Activated CD8-positive, alpha-beta T cell treated with anti-CD3 and anti-CD28 coated beads for 36 hours (primary cell): ENCODE measurements around the gene AK9. TPM values are rescaled to one million over a fixed set of nuclear protein-coding genes. Genes with fewer than 3 reads are reported as not detected.
"Not testable (repeated sequence)": the region's sequence is repeated elsewhere in the genome, so short reads cannot be mapped to it uniquely, and the experiment has no call there.

Experiments
- ATAC-seq: fragments of 200-7000 bp; cut with Tn5 transposase; one replicate; pipeline ENCODE4 v1.10.0; 2021; ENCODE audit warnings: mild to moderate bottlenecking, moderate library complexity
- CTCF ChIA-PET: fragments of 350-600 bp; sonication (Branson Sonifier 250); formaldehyde crosslinking; loops from one replicate; lab custom pipeline; 2021; ENCODE audit warnings: antibody characterized with exemption; lab: Charles Lee
- POLR2A ChIA-PET: fragments of 350-600 bp; sonication (Branson Sonifier 250); formaldehyde crosslinking; loops from one replicate; lab custom pipeline; 2021; ENCODE audit warnings: antibody characterized with exemption; lab: Charles Lee
- DNase-seq: peaks from one replicate; pipeline ENCODE4 v3.0.0-alpha.2; 2020
- H3K27ac Mint-ChIP-seq: one replicate; pipeline ENCODE4 v1.8.0; 2021; ENCODE audit warnings: mild to moderate bottlenecking, mixed read lengths
- H3K27me3 Mint-ChIP-seq: one replicate; pipeline ENCODE4 v1.8.0; 2021; ENCODE audit warnings: mixed read lengths
- H3K36me3 Mint-ChIP-seq: one replicate; pipeline ENCODE4 v1.8.0; 2021; ENCODE audit warnings: low read depth, mixed read lengths
- H3K4me1 Mint-ChIP-seq: one replicate; pipeline ENCODE4 v1.8.0; 2021; ENCODE audit warnings: low read depth, mixed read lengths
- H3K4me3 Mint-ChIP-seq: one replicate; pipeline ENCODE4 v1.8.0; 2021; ENCODE audit warnings: mild to moderate bottlenecking, moderate library complexity, mixed read lengths
- H3K9me3 Mint-ChIP-seq: one replicate; pipeline ENCODE4 v1.8.0; 2021; ENCODE audit warnings: mixed read lengths
- intact Hi-C: fragments of 100-400 bp; cut with micrococcal nuclease; formaldehyde crosslinking; loops from one replicate; pipeline ENCODE4 v1.10.0; 2022
- total RNA-seq, 2 experiments: library from RNA; stranded (reverse); gene quantifications; one replicate each; pipeline ENCODE4 v1.2.3, GENCODE V29; 2021
- TF ChIP-seq, protein P1 (sequence below): fragments of 200-600 bp; IDR thresholded peaks from one replicate; pipeline ENCODE4 v1.8.0; 2022; ENCODE audit warnings: antibody characterized with exemption, mild to moderate bottlenecking

The AK9 gene
- total RNA-seq, 2 experiments from 2014 or later, result 3.0 to 3.5 TPM

DNA sequence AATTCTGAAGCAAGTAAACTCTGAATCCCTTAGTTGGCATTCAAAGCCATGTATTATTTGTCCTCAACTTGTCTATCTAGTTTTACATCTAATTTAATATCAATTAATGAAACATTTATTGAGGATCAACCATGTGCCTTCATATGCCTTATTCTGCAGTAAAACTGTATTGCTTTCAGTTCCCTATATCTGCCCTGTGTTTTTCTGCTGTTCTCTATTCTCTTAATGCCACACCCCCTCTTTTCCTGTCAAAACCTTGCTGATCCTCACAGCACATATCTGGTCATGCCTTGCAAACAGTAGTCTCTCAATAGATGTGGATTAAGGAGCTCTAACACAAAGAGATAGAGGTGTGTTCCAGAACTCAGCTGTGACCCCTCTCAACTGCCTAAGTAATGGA lies 2.1 kb upstream of the AK9 start:
- DNase-seq, result no peak
- Mint-ChIP-seq H3K4me1 (peaks cover 21% of the 10 kb centered on the region), H3K9me3 (peaks cover 2% of the 10 kb centered on the region), H3K36me3 (peaks cover 3% of the 10 kb centered on the region), H3K27ac (no peak overlapping the region), H3K4me3 (no peak overlapping the region), H3K27me3 (no peaks in the 10 kb centered on the region)
- ChIA-PET POLR2A (no interaction called here), CTCF (interaction anchor here (1.0 to 5.0 kb wide), 5 partner anchors 11 to 347 kb away, joined by 3 to 28 read pairs (median 8); no protein-coding TSS in a partner anchor)
- ATAC-seq, result no peak
- intact Hi-C loops, result loop anchor here (10.0 kb wide), 1 partner anchor 98 kb away; no protein-coding TSS in a partner anchor
- TF ChIP-seq, protein P1, sequence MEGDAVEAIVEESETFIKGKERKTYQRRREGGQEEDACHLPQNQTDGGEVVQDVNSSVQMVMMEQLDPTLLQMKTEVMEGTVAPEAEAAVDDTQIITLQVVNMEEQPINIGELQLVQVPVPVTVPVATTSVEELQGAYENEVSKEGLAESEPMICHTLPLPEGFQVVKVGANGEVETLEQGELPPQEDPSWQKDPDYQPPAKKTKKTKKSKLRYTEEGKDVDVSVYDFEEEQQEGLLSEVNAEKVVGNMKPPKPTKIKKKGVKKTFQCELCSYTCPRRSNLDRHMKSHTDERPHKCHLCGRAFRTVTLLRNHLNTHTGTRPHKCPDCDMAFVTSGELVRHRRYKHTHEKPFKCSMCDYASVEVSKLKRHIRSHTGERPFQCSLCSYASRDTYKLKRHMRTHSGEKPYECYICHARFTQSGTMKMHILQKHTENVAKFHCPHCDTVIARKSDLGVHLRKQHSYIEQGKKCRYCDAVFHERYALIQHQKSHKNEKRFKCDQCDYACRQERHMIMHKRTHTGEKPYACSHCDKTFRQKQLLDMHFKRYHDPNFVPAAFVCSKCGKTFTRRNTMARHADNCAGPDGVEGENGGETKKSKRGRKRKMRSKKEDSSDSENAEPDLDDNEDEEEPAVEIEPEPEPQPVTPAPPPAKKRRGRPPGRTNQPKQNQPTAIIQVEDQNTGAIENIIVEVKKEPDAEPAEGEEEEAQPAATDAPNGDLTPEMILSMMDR, result no peak

DNA sequence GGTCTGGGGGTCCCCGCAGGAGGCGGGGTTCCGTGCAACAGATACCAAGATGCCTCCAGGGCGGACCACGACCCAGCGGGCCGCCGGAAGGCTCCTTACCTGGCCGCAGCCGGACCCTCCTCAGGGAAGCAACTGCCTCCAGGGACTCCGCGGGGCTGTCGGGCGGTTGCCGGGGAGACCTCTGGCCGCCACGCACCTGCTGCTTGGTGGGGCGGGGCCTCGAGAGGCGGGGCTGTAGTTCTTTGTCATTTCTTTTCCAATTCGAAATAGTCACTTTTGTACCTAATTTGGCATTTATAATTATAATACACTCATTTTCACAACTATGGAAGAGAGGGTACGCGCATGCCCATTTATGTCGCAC lies 647 bp downstream of the AK9 start:
- DNase-seq (peak; percentile 81), ATAC-seq (peak; percentile 43)
- H3K4me1 Mint-ChIP-seq, result peaks cover 42% of the 10 kb centered on the region
- H3K36me3 Mint-ChIP-seq, result no peaks in the 10 kb centered on the region
- H3K27me3 Mint-ChIP-seq, result no peaks in the 10 kb centered on the region
- no peaks in the 10 kb centered on the region for H3K9me3 Mint-ChIP-seq
- peak overlapping the region; percentile 91 for H3K4me3 Mint-ChIP-seq
- intact Hi-C loops, result loop anchor here (10.0 kb wide), 1 partner anchor 96 kb away; no protein-coding TSS in a partner anchor
- H3K27ac Mint-ChIP-seq, result peak overlapping the region; percentile 90
- ChIA-PET CTCF (interaction anchor here (1.3 to 5.0 kb wide), 3 partner anchors 164 to 503 kb away, joined by 4 to 28 read pairs (median 4); no protein-coding TSS in a partner anchor), POLR2A (interaction anchor here (0.6 to 1.3 kb wide), 3 partner anchors 161 to 446 kb away, joined by 3 read pairs; no protein-coding TSS in a partner anchor)
- TF ChIP-seq, protein P1, result no peak

DNA sequence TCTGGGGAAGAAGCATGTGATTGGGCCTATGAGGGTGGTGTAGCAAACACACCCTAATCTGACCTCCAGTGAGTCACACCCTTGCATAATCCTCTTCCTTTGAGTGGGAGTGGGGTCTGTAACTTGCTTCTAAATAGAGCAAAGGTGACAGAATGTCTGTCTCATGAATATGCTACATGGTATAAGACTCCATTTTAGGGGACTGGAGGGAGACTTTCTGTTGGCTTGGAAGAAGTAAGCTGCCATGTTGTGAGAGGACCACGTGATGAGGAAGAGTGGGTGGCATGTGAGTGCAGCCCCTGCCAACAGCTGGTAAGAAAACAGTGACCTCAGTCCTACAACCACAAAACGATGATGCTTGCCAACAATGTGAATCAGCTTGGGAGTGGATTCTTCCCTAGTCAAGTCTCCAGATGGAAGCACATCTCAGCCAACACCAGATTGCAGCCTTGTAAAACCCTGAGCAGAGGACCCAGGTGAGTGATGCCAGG lies 3.7 kb downstream of the AK9 start:
- H3K9me3 Mint-ChIP-seq, result no peaks in the 10 kb centered on the region
- POLR2A ChIA-PET, result interaction anchor here (1.0 kb wide), 1 partner anchor 57 kb away, joined by 3 read pairs; no protein-coding TSS in a partner anchor
- TF ChIP-seq, protein P1, result no peak
- ATAC-seq (peak; percentile 21), DNase-seq (peak; percentile 52)
- H3K4me1 Mint-ChIP-seq, result peaks cover 36% of the 10 kb centered on the region
- intact Hi-C loops, result no loop called here
- peaks cover 11% of the 10 kb centered on the region for H3K36me3 Mint-ChIP-seq
- H3K27me3 Mint-ChIP-seq, result no peaks in the 10 kb centered on the region
- CTCF ChIA-PET, result interaction anchor here (0.9 to 2.5 kb wide), 4 partner anchors 16 to 352 kb away, joined by 4 to 9 read pairs (median 5); no protein-coding TSS in a partner anchor
- no peak overlapping the region for H3K4me3 Mint-ChIP-seq
- H3K27ac Mint-ChIP-seq, result peak overlapping the region; percentile 67

DNA sequence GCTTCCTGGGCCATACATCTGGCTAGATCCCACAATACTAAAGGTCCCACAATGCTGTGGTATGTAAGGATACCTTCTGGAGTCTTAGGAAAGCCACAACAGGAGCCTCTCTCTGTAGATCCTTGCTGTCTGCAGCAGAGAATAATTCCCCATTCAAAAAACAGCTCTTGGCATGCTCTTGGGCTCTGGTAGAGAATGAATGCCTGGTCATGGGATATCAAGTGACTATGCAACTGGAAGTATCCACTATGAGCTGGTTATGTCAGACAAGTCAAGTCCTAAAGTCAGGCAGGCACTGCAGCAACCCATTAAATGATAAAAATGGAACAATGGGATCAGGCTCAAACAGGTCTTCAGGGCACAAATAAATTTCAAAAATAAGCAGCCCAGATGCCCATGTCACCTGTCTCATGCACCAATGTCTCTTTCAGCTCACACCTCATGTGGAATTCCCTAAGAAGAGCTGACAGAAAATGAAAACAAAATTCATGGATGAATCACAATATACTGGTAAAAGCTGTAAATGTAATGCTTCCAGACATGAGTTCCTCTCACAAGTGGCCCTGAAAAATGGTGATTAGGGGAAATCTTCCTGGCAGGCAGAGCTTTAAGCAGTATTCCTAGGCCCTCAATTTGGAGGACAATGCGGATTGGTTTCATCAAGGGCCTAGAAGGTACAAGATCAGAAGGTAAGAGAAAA lies 4.3 kb downstream of the AK9 start:
- no peak for DNase-seq
- H3K9me3 Mint-ChIP-seq, result no peaks in the 10 kb centered on the region
- POLR2A ChIA-PET, result interaction anchor here (1.0 kb wide), 1 partner anchor 56 kb away, joined by 3 read pairs; no protein-coding TSS in a partner anchor
- CTCF ChIA-PET, result interaction anchor here (0.9 to 2.5 kb wide), 4 partner anchors 16 to 353 kb away, joined by 4 to 9 read pairs (median 5); no protein-coding TSS in a partner anchor
- peaks cover 11% of the 10 kb centered on the region for H3K36me3 Mint-ChIP-seq
- intact Hi-C loops, result no loop called here
- H3K4me1 Mint-ChIP-seq, result peaks cover 33% of the 10 kb centered on the region
- H3K4me3 Mint-ChIP-seq, result no peak overlapping the region
- H3K27ac Mint-ChIP-seq, result peak overlapping the region; percentile 67
- TF ChIP-seq, protein P1, result no peak
- no peaks in the 10 kb centered on the region for H3K27me3 Mint-ChIP-seq
- ATAC-seq, result no peak

DNA sequence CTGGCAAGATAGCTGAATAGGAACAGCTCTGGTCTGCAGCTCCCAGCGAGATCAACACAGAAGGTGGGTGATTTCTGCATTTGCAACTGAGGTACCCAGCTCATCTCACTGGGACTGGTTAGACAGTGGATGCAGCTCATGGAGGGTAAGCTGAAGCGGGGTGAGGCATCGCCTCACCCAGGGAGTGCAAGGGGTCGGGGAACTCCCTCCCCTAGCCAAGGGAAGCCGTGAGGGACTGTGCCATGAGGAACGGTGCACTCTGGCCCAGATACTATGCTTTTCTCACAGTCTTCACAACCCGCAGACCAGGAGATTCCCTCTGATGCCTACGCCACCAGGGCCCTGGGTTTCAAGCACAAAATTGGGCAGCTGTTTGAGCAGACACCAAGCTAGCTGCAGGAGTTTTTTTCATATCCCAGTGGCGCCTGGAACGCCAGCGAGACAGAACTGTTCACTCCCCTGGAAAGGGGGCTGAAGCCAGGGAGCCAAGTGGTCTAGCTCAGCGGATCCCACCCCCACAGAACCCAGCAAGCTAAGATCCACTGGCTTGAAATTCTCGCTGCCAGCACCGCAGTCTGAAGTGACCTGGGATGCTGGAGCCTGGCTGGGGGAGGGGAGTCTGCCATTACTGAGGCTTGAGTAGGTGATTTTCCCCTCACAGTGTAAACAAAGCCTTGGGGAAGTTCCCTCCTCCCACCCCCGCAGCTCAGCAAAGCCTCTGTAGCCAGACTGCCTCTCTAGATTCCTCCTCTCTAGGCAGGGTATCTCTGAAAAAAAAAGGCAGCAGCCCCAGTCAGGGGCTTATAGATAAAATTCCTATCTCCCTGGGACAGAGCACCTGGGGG lies 12.1 kb downstream of the AK9 start:
- H3K36me3 Mint-ChIP-seq, intact Hi-C loops, H3K27me3 Mint-ChIP-seq, POLR2A ChIA-PET, H3K27ac Mint-ChIP-seq, H3K9me3 Mint-ChIP-seq, H3K4me3 Mint-ChIP-seq: not testable (repeated sequence)
- H3K4me1 Mint-ChIP-seq, result peaks cover 13% of the 10 kb centered on the region
- DNase-seq (peak; percentile 60), ATAC-seq (peak; percentile 86)
- CTCF ChIA-PET, result interaction anchor here (1.7 to 2.2 kb wide), 2 partner anchors 10 to 361 kb away, joined by 4 to 8 read pairs; no protein-coding TSS in a partner anchor
